ENCODE measurements around the gene PPP6R3.
"Not testable (repeated sequence)": the region's sequence is repeated elsewhere in the genome, so short reads cannot be mapped to it uniquely, and the experiment has no call there.

The PPP6R3 gene

DNA sequence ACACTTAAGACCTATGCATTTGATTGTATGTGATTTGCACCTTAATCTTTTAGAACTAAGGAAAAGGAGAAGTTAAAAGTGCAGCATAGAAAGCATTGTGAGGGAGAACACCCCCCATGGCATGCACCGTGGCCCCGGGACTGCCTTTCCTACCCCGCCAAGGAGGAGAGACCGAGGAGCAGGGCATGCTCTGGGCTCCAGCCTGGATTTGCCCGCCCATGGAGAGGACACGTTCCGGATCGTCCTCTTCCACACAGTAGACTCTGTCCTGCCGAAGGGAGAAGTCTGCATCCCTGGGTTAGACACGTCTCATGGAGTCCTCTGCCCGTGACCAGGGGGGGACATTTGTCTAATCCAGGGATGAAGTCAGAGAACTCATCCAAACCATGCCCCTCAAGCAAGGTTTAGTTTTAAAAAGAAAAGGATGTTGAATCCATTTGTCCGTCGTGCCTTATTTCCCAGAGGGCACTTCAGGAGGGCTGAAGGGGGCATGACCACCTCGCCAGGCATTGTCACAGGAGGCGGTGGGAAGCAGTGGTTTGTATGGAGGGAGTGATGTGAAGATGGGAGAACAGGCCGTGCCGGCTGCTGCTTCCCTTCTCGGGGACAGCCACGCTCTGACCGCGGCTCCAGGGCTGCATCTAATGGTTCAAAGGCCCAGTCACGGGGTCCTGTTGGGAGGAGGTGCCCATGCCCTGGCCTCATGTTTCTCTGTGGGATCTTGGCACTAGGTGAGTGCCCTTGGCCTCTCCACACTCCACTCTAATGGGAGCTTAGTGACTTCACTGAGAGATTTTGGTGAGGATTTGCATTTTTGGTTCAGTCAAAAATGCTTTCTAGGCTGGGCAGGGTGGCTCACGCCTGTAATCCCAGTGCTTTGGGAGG, 157.6 kb downstream of the PPP6R3 start:
- peak overlapping the region in 1 of 2 donors; percentile 41 for H3K27ac Mint-ChIP-seq
- ATAC-seq (replicated peaks): no peak
- peaks cover 0 to 2% of the 10 kb centered on the region in 2 donors for H3K27me3 Mint-ChIP-seq
- H3K9me3 Mint-ChIP-seq: no peaks in the 10 kb centered on the region
- no peak overlapping the region for H3K4me3 Mint-ChIP-seq
- H3K36me3 Mint-ChIP-seq (ENCODE audit: insufficient read depth): peaks cover 29% of the 10 kb centered on the region
- DNase-seq: no peak
- H3K4me1 Mint-ChIP-seq (ENCODE audit: low read depth in 2 of 2): no peaks in the 10 kb centered on the region

DNA sequence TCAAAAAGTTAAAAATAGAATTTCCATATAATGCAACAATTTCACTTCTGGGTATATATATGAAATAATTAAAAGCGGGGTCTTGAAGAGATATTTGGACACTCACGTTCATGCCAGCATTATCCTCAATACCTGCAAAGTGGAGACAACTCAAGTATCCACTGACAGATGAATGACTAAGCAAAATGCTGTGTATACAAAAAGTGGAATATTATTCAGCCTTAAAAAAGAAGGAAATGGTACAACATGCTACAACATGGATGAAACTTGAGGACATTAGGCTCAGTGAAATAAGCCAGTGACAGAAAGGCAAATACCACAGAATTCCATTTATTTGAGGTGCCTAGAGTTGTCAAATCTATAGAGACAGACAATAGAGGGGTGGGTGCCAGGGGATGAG, 161.3 kb downstream of the PPP6R3 start:
- H3K4me1 Mint-ChIP-seq (ENCODE audit: low read depth in 2 of 2): no peaks in the 10 kb centered on the region

DNA sequence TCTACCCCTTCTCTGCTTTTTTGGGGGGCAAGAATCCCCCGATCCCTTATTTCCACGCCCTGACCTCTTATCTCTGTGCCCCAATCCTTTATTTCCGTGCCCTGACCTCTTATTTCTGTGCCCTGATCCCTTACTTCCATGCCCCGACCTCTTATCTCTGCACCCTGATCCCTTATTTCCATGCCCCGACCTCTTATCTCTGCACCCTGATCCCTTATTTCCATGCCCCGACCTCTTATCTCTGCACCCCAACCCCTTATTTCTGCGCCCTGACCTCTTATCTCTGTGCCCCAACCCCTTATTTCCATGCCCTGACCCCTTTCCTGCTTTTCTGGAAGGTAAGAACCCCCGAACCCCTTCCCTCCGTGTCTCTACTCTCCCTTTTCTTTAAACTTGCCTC, 163.2 kb downstream of the PPP6R3 start:
- H3K27ac Mint-ChIP-seq: not testable (repeated sequence)

More for the DNA sequence above, 161.3 kb downstream of the PPP6R3 start:
- H3K27ac Mint-ChIP-seq: no peak overlapping the region
- DNase-seq (no peak), ATAC-seq (replicated peaks) (no peak)
- H3K36me3 Mint-ChIP-seq (ENCODE audit: insufficient read depth): peaks cover 5% of the 10 kb centered on the region
- H3K27me3 Mint-ChIP-seq: peaks cover 15 to 18% of the 10 kb centered on the region in 2 donors
- no peak overlapping the region for H3K4me3 Mint-ChIP-seq
- no peaks in the 10 kb centered on the region for H3K9me3 Mint-ChIP-seq

DNA sequence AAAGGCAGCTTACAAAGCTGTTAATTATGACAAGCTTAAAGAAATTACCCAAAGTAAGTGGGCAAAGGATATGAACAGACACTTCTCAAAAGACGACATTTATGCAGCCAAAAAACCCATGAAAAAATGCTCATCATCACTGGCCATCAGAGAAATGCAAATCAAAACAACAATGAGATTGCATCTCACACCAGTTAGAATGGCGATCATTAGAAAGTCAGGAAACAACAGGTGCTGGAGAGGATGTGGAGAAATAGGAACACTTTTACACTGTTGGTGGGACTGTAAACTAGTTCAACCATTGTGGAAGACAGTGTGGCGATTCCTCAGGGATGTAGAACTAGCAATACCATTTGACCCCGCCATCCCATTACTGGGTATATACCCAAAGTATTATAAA, 164.5 kb downstream of the PPP6R3 start:
- H3K9me3 Mint-ChIP-seq; H3K36me3 Mint-ChIP-seq (ENCODE audit: insufficient read depth); H3K4me1 Mint-ChIP-seq (ENCODE audit: low read depth in 2 of 2); ATAC-seq (replicated peaks); H3K27ac Mint-ChIP-seq; H3K4me3 Mint-ChIP-seq; DNase-seq: not testable (repeated sequence)
- peaks cover 15 to 18% of the 10 kb centered on the region in 2 donors for H3K27me3 Mint-ChIP-seq

More for the DNA sequence above, 163.2 kb downstream of the PPP6R3 start:
- not testable (repeated sequence) for DNase-seq; ATAC-seq (replicated peaks); H3K4me3 Mint-ChIP-seq; H3K36me3 Mint-ChIP-seq (ENCODE audit: insufficient read depth); H3K4me1 Mint-ChIP-seq (ENCODE audit: low read depth in 2 of 2); H3K9me3 Mint-ChIP-seq
- peaks cover 15 to 18% of the 10 kb centered on the region in 2 donors for H3K27me3 Mint-ChIP-seq

DNA sequence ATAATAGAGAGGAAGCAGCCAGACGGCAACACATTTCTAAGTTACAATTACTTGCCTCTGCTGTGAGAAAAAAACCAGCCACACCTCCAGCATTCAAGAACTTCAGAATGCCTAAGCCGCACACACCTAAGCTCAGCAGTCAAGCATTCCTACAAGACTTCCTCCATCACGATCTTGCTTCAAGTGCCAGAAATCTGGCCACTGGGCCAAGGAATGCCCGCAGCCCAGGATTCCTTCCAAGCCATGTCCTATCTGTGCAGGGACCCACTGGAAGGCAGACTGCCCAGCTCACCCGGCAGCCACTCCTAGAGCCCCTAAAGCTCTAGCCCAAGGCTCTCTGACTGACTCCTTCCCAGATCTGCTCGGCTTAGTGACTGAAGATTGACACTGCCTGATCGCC, 165.7 kb downstream of the PPP6R3 start:
- H3K4me3 Mint-ChIP-seq; H3K9me3 Mint-ChIP-seq; DNase-seq; H3K27ac Mint-ChIP-seq; H3K4me1 Mint-ChIP-seq (ENCODE audit: low read depth in 2 of 2); ATAC-seq (replicated peaks); H3K36me3 Mint-ChIP-seq (ENCODE audit: insufficient read depth): not testable (repeated sequence)
- H3K27me3 Mint-ChIP-seq: peaks cover 15 to 18% of the 10 kb centered on the region in 2 donors

DNA sequence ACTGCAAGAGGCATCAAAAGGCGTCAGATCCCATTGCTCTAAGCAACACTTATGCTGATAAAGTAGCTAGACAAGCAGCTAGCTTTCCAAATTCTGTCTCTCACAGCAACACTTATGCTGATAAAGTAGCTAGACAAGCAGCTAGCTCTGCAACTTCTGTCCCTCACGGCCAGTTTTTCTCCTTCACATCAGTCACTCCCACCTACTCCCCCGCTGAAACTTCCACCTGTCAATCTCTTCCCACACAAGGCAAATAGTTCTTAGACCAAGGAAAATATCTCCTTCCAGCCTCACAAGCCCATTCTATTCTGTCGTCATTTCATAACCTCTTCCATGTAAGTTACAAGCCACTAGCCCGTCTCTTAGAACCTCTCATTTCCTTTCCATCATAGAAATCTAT, 168.3 kb downstream of the PPP6R3 start:
- not testable (repeated sequence) for DNase-seq; H3K9me3 Mint-ChIP-seq; H3K4me3 Mint-ChIP-seq; H3K27me3 Mint-ChIP-seq; H3K36me3 Mint-ChIP-seq (ENCODE audit: insufficient read depth); ATAC-seq (replicated peaks); H3K27ac Mint-ChIP-seq; H3K4me1 Mint-ChIP-seq (ENCODE audit: low read depth in 2 of 2)

DNA sequence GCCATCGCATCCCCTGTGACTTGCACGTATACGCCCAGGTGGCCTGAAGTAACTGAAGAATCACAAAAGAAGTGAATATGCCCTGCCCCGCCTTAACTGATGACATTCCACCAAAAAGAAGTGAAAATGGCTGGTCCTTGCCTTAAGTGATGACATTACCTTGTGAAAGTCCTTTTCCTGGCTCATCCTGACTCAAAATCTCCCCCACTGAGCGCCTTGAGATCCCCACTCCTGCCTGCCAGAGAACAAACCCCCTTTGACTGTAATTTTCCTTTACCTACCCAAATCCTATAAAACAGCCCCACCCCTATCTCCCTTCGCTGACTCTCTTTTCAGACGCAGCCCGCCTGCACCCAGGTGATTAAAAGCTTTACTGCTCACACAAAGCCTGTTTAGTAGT, 171.8 kb downstream of the PPP6R3 start:
- not testable (repeated sequence) for H3K36me3 Mint-ChIP-seq (ENCODE audit: insufficient read depth); ATAC-seq (replicated peaks); DNase-seq; H3K4me1 Mint-ChIP-seq (ENCODE audit: low read depth in 2 of 2); H3K9me3 Mint-ChIP-seq; H3K27ac Mint-ChIP-seq; H3K4me3 Mint-ChIP-seq
- peaks cover 34 to 35% of the 10 kb centered on the region in 2 donors for H3K27me3 Mint-ChIP-seq

DNA sequence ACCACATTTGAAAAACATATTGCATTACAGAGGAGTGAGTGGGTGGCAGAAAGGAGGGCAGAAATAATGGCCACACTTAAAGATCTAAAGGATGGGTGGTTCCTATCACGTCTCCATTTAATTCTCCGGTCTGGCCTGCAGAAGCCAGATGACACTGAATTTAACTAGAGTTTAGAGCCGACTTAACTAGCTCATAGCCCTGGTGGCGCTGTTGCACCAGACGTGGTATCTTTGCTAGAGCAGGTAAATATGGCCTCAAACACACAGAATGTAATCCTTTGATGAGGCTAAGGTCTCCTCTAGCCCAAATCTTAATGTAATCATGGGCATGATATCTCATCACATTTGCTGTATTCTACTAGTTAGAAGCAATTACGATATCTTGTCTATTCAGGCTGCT, 172.2 kb downstream of the PPP6R3 start:
- Mint-ChIP-seq H3K9me3 (no peaks in the 10 kb centered on the region), H3K27me3 (peaks cover 35 to 38% of the 10 kb centered on the region in 2 donors), H3K4me3 (no peak overlapping the region), H3K4me1 (ENCODE audit: low read depth in 2 of 2) (no peaks in the 10 kb centered on the region), H3K36me3 (ENCODE audit: insufficient read depth) (no peaks in the 10 kb centered on the region), H3K27ac (no peak overlapping the region)
- ATAC-seq (replicated peaks) (peak; percentile 24), DNase-seq (peak in 2 of 3 experiments; percentile 13 to 21)

DNA sequence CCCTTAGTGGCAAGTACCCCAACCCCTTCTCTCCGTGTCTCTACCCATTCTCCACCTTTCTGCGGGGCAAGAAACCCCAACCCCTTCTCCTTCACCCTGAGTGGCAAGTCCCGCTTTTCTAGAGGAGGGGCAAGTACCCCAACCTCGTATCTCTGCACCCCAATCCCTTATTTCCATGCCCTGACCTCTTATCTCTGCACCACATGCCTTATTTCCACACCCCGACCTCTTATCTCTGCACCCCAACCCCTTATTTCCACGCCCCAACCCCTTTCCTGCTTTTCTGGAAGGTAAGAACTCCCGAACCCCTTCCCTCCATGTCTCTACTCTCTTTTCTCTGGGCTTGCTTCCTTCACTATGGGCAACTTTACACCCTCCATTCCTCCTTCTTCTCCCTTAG, 174.1 kb downstream of the PPP6R3 start:
- H3K9me3 Mint-ChIP-seq; H3K27ac Mint-ChIP-seq; H3K4me3 Mint-ChIP-seq; H3K36me3 Mint-ChIP-seq (ENCODE audit: insufficient read depth); ATAC-seq (replicated peaks); H3K4me1 Mint-ChIP-seq (ENCODE audit: low read depth in 2 of 2); DNase-seq: not testable (repeated sequence)
- H3K27me3 Mint-ChIP-seq: peaks cover 43 to 49% of the 10 kb centered on the region in 2 donors

DNA sequence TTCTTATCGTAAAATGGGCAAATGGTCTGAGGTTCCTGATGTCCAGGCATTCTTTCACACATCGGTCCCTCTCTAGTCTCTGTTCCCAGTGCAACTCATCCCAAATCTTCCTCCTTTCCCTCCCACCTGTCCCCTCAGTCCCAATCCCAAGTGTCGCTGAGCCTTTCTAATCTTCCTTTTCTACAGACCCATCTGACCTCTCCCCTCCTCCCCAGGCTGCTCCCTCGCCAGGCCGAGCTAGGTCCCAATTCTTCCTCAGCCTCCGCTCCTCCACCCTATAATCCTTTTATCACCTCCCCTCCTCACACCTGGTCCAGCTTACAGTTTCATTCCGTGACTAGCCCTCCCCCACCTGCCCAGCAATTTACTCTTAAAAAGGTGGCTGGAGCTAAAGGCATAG, 174.6 kb downstream of the PPP6R3 start:
- H3K27ac Mint-ChIP-seq; ATAC-seq (replicated peaks); H3K36me3 Mint-ChIP-seq (ENCODE audit: insufficient read depth); H3K9me3 Mint-ChIP-seq; H3K4me1 Mint-ChIP-seq (ENCODE audit: low read depth in 2 of 2); H3K4me3 Mint-ChIP-seq; DNase-seq: not testable (repeated sequence)
- H3K27me3 Mint-ChIP-seq: peaks cover 47 to 53% of the 10 kb centered on the region in 2 donors

DNA sequence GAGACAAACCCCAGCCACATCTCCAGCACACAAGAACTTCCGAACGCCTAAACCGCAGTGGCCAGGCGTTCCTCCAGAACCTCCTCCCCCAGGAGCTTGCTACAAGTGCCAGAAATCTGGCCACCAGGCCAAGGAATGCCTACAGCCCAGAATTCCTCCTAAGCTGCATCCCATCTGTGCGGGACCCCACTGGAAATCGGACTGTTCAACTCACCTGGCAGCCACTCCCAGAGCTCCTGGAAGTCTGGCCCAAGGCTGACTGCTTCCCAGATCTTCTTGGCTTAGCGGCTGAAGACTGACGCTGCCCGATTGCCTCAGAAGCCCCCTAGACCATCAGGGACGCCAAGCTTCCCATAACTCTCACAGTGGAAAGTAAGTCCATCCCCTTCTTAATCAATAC, 175.3 kb downstream of the PPP6R3 start:
- H3K9me3 Mint-ChIP-seq; ATAC-seq (replicated peaks); DNase-seq; H3K36me3 Mint-ChIP-seq (ENCODE audit: insufficient read depth); H3K4me1 Mint-ChIP-seq (ENCODE audit: low read depth in 2 of 2); H3K27ac Mint-ChIP-seq; H3K4me3 Mint-ChIP-seq: not testable (repeated sequence)
- H3K27me3 Mint-ChIP-seq: peaks cover 49 to 60% of the 10 kb centered on the region in 2 donors

DNA sequence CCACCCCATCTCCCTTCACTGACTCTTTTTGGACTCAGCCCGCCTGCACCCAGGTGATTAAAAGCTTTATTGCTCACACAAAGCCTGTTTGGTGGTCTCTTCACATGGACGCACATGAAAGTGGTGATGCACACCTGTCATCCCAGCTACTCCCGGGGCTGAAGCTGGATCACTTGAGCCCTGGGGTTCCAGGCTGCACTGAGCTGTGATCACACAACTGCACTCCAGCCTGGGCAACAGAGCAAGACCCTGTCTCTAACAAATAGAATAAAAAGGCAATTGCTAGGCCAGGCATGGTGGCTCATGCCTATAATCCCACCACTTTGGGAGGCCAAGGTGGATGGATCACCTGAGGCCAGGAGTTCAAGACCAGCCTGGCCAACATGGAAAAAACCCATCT, 178.8 kb downstream of the PPP6R3 start:
- H3K4me3 Mint-ChIP-seq; H3K36me3 Mint-ChIP-seq (ENCODE audit: insufficient read depth); H3K9me3 Mint-ChIP-seq; ATAC-seq (replicated peaks); DNase-seq; H3K27ac Mint-ChIP-seq; H3K4me1 Mint-ChIP-seq (ENCODE audit: low read depth in 2 of 2): not testable (repeated sequence)
- peaks cover 46 to 58% of the 10 kb centered on the region in 2 donors for H3K27me3 Mint-ChIP-seq

DNA sequence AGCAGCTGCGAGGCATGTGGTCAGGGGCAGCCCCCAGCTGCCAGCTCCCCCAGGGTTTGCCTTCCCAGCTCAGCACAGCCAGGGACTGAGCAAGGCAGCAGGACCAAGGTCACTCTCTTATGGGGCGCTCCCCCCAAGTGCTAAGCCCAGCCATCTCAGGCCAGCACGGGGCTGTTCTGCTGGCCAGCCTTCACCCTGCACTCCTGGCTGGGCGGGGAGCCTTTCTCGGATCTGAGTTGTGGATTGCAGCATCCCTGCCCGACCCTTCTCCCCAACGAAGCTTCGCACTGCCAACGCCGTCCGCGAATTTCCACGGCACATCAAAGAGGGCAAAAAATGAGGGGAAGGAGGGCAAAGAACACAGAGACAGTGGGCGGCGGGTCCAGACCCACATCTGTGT, 181.3 kb downstream of the PPP6R3 start:
- H3K27me3 Mint-ChIP-seq: peaks cover 20 to 33% of the 10 kb centered on the region in 2 donors
- DNase-seq: no peak
- no peak overlapping the region for H3K27ac Mint-ChIP-seq
- H3K4me1 Mint-ChIP-seq (ENCODE audit: low read depth in 2 of 2): no peaks in the 10 kb centered on the region
- H3K36me3 Mint-ChIP-seq (ENCODE audit: insufficient read depth): no peaks in the 10 kb centered on the region
- peaks cover 0 to 10% of the 10 kb centered on the region in 2 donors for H3K9me3 Mint-ChIP-seq
- no peak for ATAC-seq (replicated peaks)
- H3K4me3 Mint-ChIP-seq: no peak overlapping the region

DNA sequence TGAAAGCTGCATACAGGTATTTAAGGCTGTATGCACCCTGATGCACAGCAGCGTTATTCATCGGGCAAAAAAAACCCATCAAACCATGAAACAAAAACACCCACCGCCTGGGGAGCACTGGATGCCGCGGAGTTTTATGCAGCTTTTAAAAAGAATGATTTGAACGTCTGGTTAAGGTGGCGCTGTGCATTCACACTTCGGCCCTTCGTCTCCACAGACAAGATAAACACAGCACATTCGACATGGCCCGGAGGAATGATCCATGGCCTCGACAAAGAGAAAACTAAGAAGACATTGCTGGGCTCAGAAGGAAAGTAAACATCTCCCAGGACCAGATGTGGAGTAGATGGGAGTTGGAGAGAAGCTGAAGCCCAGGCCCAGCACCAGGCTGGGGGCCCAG, 183.0 kb downstream of the PPP6R3 start:
- Mint-ChIP-seq H3K27ac (peak overlapping the region in 1 of 2 donors; percentile 51), H3K4me1 (ENCODE audit: low read depth in 2 of 2) (no peaks in the 10 kb centered on the region), H3K36me3 (ENCODE audit: insufficient read depth) (no peaks in the 10 kb centered on the region), H3K27me3 (peaks cover 14 to 34% of the 10 kb centered on the region in 2 donors), H3K9me3 (peaks cover 0 to 18% of the 10 kb centered on the region in 2 donors), H3K4me3 (no peak overlapping the region)
- ATAC-seq (replicated peaks) (no peak), DNase-seq (no peak)
